Lung (tissue), 12 donors: ENCODE data around the gene SLC25A26. TPM values are rescaled to one million over a fixed set of nuclear protein-coding genes. Genes with fewer than 3 reads are reported as not detected.

Experiments
- ATAC-seq: fragments of 200-7000 bp; cut with Tn5 transposase; one replicate; pipeline ENCODE4 v1.9.1; 2020; ENCODE audit warnings: moderate number of reproducible peaks; ENCODE audit not compliant: insufficient read depth, low FRiP score
- DNase-seq, 3 donors: peaks; one replicate each; pipeline ENCODE4 v3.0.0-alpha.2; 2013 to 2017
- H3K27ac ChIP-seq, 2 donors: one replicate each; pipeline ENCODE4 v1.5.1; 2013; ENCODE audit warnings: mild to moderate bottlenecking in 2 of 2, moderate library complexity in 2 of 2, control low read depth in 1 of 2, inconsistent platforms in 1 of 2, low read depth in 1 of 2, low read length in 1 of 2
- H3K27me3 ChIP-seq, 3 donors: one replicate each; pipeline ENCODE4 v1.5.1; 2013; ENCODE audit warnings: low read length in 2 of 3; ENCODE audit not compliant: control insufficient read depth in 3 of 3, insufficient read depth in 3 of 3
- H3K36me3 ChIP-seq, 4 donors: one replicate each; pipeline ENCODE4 v1.5.1; 2013; ENCODE audit warnings: low read length in 4 of 4, mild to moderate bottlenecking in 1 of 4, moderate library complexity in 1 of 4; ENCODE audit not compliant: control insufficient read depth in 4 of 4, insufficient read depth in 4 of 4
- H3K4me1 ChIP-seq, 5 donors: one replicate each; pipeline ENCODE4 v1.5.1; 2013; ENCODE audit warnings: low read length in 5 of 5, mild to moderate bottlenecking in 2 of 5, moderate library complexity in 1 of 5; ENCODE audit not compliant: control insufficient read depth in 5 of 5, insufficient read depth in 5 of 5
- H3K4me3 ChIP-seq: one replicate; pipeline ENCODE4 v1.5.1; 2013; ENCODE audit warnings: mild to moderate bottlenecking, control low read depth, moderate library complexity
- H3K9ac ChIP-seq, 2 donors: one replicate each; pipeline ENCODE4 v1.5.1; 2013; ENCODE audit warnings: low read length in 2 of 2, control low read depth in 1 of 2; ENCODE audit not compliant: insufficient read depth in 1 of 2
- H3K9me3 ChIP-seq, 4 donors: one replicate each; pipeline ENCODE4 v1.5.1; 2013; ENCODE audit warnings: low read length in 3 of 4, mild to moderate bottlenecking in 1 of 4, moderate library complexity in 1 of 4; ENCODE audit not compliant: control insufficient read depth in 4 of 4, insufficient read depth in 3 of 4
- CTCF ChIP-seq: IDR thresholded peaks from 2 replicates; pipeline ENCODE4 v1.5.1; 2012; ENCODE audit warnings: mild to moderate bottlenecking; ENCODE audit errors: control extremely low read depth, extremely low read depth
- WGBS, 2 donors: extraction: QIAGEN DNeasy Blood & Tissue Kit; methylation state at CpG; one replicate each; pipeline ENCODE4 v1.1.7; 2013; 5-methylcytosine and 5-hydroxymethylcytosine counted together
- polyA plus RNA-seq, 2 donors: library from polyadenylated mRNA; stranded (reverse); fragments of 200-250 nt; gene quantifications; one replicate each; pipeline ENCODE4 v1.2.1, GENCODE V29; 2013
- total RNA-seq, 2 donors: library from RNA; depleted of rRNA in 1 of 2; stranded (reverse); fragments of >200 nt in 1 of 2; gene quantifications; one replicate each; pipeline ENCODE4 v1.2.1, GENCODE V29; 2014 to 2021
- donor health status: control.
- donor health status: control.
- donor health status: Bipolar disorder and iron deficiency.
- donor health status: healthy.
- donor health status: DM: yes; HTN: yes; CAD: no.

Gene SLC25A26
- total and polyA plus RNA-seq, 4 donors, result 10.4 to 18.0 (median 14.9) TPM

GRCh38 chr3:66403323-66403990 lies 182.7 kb downstream of the SLC25A26 start:
- ATAC-seq (no peak), DNase-seq (no peak)
- no peak for TF ChIP-seq CTCF
- peaks cover 4 to 46% (median 7%) of the 10 kb centered on the region in 4 donors for H3K36me3 ChIP-seq
- no peaks in the 10 kb centered on the region for H3K27me3 ChIP-seq
- no peak overlapping the region for H3K27ac ChIP-seq
- no peak overlapping the region for H3K9ac ChIP-seq
- no peak overlapping the region for H3K4me3 ChIP-seq
- WGBS, 2 donors, result 81 to 83% methylated on average over 13 of the region's 13 CpGs
- no peaks in the 10 kb centered on the region for H3K9me3 ChIP-seq
- H3K4me1 ChIP-seq, result peaks cover 0 to 19% (median 0%) of the 10 kb centered on the region in 5 donors

- Histone ChIP-seq H3K36me3 (peaks cover 4 to 43% (median 7%) of the 10 kb centered on the region in 4 donors), H3K9me3 (no peaks in the 10 kb centered on the region), H3K4me3 (no peak overlapping the region), H3K27me3 (no peaks in the 10 kb centered on the region), H3K4me1 (peaks cover 0 to 19% (median 0%) of the 10 kb centered on the region in 5 donors), H3K27ac (no peak overlapping the region), H3K9ac (no peak overlapping the region)
- TF ChIP-seq CTCF, result no peak
- 62 to 77% methylated on average over 15 of the region's 15 CpGs for WGBS, 2 donors
- ATAC-seq (no peak), DNase-seq (peak; percentile 43 to 55 (median 48))
These were observed 183.4 kb downstream of the SLC25A26 start for GRCh38 chr3:66404197-66404596.

- H3K4me3 ChIP-seq, result no peak overlapping the region
- H3K27me3 ChIP-seq, result no peaks in the 10 kb centered on the region
- no peak overlapping the region for H3K9ac ChIP-seq
- no peaks in the 10 kb centered on the region for H3K9me3 ChIP-seq
- no peak overlapping the region for H3K27ac ChIP-seq
- WGBS, 2 donors, result 96 to 97% methylated on average over 32 of the region's 32 CpGs
- TF ChIP-seq CTCF, result no peak
- peaks cover 0 to 19% (median 0%) of the 10 kb centered on the region in 5 donors for H3K4me1 ChIP-seq
- H3K36me3 ChIP-seq, result peaks cover 4 to 50% (median 10%) of the 10 kb centered on the region in 4 donors
- ATAC-seq (no peak), DNase-seq (peak in 1 of 3 donors; percentile 5)
These were observed 184.3 kb downstream of the SLC25A26 start for GRCh38 chr3:66404903-66405700.
